ENCODE measurements around the gene FILIP1L.

DNA sequence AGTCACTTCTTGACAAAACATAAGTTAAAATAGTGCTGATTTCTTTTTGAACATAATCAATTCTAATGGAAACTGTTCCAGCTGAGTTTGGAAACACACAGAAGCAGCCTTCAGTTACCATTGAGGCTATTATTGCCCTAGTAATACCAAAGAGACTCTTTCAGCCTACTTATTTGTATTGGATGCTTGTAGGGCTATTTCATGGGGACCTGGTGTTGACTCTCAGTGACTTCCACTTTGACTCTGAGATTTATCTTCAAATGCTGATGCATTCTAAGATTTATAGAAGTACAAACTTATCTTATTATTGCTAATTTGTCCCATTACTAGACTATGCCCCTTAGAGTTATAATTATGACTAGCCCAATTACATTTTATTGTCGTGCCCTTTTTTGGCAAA lies 229.2 kb downstream of the FILIP1L start:
- TF ChIP-seq CTCF (conservative IDR thresholded peaks at IDR 0.05; ENCODE audit: low read depth, low read length), result no peak
- no peak for TF ChIP-seq EZH2 (IDR thresholded peaks at IDR 0.05; ENCODE audit: borderline replicate concordance, low read depth, low read length, poor library complexity, severe bottlenecking)
